Endometrial microvascular endothelial cells (primary cell): ENCODE measurements around the gene MELK. TPM values are rescaled to one million over a fixed set of nuclear protein-coding genes. Genes with fewer than 3 reads are reported as not detected.
"Not testable (repeated sequence)": the region's sequence is repeated elsewhere in the genome, so short reads cannot be mapped to it uniquely, and the experiment has no call there.

ENCODE experiments used
- in situ Hi-C: cut with HindIII; loops from 2 replicates; pipeline ENCODE4 v1.10.0; 2017; ENCODE audit warnings: low sequenced_read_pairs, low pct_unique_long_range_greater_than_20kb; ENCODE audit errors: inconsistent ontology term
- total RNA-seq: library from RNA; depleted of rRNA; stranded (reverse); fragments of >200 nt; gene quantifications from one replicate; pipeline ENCODE4 v1.2.3, GENCODE V29; 2015; ENCODE audit errors: inconsistent ontology term

Gene MELK
- 61.8 TPM for total RNA-seq

DNA sequence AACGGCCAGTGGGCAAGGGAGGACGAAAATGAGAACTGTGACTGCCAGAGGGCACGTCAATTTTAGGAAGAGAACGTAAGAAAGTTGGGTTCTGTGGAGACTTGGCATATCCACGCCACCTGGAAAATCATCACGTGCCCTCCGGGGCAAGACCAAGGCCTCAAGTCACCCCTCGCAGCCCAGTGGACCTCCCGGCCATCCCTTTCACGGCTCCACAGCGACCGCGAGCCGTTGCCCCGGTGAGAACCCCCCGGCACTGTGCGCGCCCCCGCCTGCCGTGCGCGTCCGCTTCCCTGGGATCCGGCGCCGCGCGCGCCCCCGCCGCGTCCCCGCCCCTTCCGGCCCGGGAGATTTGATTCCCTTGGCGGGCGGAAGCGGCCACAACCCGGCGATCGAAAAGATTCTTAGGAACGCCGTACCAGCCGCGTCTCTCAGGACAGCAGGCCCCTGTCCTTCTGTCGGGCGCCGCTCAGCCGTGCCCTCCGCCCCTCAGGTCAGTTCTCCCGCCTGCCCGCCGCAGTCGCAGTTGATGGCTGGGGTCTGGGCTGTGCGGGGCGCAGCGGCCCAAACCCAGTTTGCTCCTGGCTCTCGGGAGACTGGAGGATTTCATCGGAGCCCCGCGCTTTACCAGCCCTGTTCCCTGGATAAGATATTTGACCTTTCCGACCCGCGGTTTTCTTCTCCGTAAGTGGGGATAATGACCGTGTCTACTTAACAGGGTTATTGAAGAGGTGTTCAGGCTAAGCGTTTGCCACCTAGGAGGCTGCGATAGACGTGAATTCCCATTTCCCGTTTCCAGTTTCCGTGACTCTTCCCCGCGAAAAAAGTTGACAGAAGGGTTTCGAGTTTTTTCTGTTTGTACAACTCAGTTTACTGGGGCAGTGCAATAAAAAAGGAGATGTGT, at the start of gene MELK:
Gene MELK, plus strand, starts transcription at position 381 of the 904 bp plus-strand sequence. CDS start 8,787 bp downstream, outside the sequence.
- in situ Hi-C loops, result no loop called here

DNA sequence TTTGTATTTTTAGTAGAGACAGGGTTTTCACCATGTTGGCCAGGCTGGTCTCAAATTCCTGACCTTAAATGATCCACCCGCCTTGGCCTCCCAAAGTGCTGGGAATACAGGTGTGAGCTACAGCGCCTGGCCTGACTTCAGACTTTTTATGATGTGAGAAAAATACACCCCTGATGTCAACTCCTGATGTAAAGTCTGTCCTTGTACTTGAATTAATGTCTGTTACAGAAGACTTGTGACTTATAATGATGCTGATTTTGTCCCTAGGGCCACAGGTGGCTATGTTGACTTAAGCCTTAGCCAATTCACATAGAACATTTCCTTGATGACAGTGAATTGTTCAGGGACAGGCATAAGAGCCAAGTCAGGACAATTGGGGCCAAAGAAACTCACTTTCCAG, 42.5 kb upstream of the MELK start:
- in situ Hi-C loops, result no loop called here

DNA sequence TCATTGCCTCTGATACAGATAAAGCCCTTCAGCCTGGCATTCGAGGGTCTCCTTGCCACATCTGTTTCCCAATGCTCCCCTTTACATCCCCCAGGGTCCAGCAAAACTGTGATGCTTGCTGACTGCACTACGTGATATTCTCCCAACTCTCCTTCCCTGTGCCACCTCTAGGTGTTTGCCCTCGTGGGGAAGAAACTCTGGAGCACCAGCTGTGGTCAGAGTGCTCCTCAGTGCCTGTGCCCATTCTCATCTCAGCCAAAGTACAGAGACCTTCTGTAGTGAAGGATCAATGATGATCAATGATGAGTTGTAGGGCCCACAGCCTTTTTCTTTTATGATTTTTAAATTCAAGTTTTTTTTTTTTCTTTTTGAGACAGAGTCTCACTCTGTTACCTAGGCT, 40.3 kb upstream of the MELK start:
- in situ Hi-C loops, result no loop called here

DNA sequence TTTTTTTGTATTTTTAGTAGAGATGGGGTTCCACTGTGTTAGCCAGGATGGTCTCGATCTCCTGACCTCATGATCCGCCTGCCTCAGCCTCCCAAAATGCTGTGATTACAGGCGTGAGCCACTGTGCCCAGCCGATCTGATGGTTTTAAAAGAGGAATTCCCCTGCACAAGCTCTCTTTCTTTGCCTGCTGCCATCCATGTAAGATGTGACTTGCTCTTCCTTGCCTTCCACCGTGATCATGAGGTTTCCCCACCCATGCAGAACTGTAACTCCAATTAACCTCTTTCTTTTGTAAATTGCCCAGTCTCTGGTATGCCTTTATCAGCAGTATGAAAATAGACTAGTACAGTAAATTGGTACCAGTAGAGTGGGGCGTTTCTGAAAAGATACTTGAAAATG, 39.0 kb upstream of the MELK start:
- in situ Hi-C loops, result not testable (repeated sequence)

DNA sequence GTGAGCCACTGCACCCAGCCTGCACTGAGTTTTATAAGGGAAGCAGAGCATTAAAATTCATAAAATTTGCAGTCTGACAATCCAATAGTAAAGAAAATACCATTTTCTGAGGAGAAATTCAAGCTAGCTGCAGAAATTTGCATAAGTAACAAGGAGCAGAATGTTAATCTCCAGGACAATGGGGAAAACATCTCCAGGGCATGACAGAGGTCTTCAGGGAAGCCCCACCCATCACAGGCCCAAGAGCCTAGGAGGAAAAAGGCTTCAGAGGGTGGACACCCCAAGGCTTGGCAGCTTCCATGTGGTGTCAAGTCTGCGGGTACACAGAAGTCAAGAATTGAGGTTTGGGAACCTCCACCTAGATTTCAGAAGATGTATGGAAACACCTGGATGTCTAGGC, 37.6 kb upstream of the MELK start:
- in situ Hi-C loops, result no loop called here

DNA sequence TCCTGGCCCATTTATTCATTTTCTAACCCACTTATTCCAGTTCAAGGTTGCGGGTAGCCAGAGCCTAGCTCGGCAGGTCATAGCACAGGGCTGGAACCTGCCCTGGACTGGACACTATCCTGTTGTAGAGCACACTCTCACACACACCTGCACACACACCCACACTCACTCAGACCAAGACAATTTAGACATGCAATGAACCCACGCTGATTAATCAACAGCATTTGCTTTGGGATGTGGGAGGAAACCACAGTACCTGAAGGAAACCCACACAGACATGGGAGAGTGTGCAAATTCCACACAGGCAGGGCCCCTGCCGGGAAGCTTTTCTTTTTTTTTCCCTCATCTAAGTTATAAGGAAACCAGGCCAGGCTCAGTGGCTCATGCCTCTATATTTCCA, 34.8 kb upstream of the MELK start:
- in situ Hi-C loops, result no loop called here

DNA sequence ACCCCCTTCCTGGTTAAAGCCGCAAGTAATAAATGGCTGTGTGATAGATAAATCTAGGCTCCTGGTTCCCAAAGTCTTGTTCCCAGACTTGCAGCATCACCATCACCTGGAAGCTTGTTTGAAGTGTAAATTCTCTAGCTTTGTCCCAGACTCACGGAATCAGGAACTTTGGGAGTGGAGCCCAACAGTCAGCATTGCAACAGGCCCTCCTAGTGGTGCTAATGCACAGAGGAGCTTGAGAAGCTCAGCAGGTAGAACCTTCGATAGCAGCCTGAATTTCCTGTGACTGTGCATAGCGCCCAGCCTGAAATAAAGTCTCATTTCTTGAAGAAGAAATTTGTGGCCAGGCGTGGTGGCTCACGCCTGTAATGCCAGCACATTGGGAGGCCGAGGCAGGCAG, 30.3 kb upstream of the MELK start:
- in situ Hi-C loops, result no loop called here

DNA sequence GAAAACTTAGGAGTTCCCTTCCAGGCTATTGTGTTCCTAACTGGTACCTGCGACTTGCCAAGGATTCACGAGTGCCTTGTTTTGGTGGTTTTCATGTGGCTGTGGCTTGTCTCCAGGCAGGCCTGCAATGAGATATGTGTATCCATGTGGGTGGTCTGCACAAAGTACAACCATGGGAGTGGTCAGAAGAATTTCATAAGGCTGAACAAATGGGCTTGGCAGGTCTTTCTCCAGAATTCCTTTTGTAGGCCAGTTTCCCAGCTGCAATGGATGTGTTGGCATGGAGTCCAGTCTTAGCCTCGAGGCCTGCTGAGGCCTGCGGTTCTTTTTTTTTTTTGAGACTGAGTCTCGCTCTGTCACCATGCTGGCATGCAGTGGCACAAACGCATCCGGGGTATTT, 28.8 kb upstream of the MELK start:
- in situ Hi-C loops, result no loop called here

DNA sequence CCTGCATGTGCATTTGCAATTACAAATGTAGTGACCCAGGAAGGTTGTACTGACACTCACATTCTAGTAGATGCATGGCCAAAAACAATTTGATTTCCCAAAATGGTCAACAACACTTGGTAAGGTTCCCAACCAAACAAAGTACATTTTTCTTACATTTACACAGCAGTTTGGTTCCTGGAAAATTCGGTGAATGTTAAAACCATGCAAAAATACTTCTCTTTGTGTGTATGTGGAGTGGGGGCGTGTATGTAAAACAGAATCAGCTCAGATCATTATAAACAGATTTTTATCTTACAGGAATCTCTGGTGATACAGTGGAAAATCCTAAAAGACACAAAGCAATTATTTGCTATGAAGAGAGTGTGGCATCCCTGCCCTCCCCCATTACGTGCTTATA, 25.1 kb upstream of the MELK start:
- in situ Hi-C loops, result no loop called here

DNA sequence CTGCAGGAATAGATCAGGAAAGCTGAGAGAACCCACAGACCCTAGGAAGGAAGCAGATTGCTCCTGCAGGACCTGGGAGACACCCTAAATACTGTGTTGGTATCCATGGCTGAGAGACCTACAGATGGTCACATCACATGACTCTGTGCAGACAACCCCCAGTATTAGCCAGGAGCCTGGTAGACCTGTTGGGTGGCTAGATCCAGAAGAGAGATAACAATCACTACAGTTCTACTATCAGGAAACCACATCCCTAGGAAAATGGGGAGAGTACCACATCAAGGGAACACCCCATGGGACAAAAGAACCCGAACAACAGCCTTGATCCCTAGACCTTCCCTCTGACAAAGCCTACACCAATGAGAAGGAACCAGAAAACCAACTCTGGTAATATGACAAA, 24.2 kb upstream of the MELK start:
- in situ Hi-C loops, result no loop called here

DNA sequence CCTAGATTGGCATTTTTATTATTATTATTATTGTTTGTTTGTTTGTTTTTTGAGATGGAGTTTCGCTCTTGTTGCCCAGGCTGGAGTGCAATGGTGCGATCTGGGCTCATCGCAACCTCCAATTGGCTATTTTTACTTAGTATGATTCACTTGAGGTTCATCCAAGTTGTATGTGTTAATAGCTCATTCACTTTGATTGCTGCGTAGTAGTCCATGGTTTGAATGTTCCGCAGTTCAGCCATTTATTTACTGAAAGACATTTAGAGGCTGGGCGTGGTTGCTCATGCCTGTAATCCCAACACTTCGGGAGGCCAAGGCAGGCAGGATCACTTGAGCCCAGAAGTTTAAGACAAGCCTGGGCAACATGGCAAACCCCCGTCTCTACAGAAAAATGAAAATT, 22.6 kb upstream of the MELK start:
- in situ Hi-C loops, result no loop called here

DNA sequence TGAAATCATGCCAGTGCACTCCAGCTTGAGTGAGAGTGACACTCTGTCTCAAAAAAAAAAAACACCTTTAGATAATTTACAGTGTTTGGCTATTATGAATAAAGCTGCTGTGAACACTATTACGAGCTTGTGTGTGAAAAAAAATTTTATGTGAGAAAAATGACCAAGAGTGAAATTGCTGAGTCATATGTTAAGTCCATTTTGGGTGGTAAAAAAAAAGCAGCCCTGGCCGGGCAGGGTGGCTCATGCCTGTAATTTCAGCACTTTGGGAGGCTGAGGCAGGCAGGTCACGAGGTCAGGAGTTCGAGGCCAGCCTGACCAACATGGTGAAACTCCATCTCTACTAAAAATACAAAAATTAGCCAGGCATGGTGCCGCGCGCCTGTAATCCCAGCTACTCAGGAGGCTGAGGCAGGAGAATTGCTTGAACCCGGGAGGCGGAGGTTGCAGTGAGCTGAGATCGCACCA, 22.0 kb upstream of the MELK start:
- in situ Hi-C loops, result not testable (repeated sequence)

DNA sequence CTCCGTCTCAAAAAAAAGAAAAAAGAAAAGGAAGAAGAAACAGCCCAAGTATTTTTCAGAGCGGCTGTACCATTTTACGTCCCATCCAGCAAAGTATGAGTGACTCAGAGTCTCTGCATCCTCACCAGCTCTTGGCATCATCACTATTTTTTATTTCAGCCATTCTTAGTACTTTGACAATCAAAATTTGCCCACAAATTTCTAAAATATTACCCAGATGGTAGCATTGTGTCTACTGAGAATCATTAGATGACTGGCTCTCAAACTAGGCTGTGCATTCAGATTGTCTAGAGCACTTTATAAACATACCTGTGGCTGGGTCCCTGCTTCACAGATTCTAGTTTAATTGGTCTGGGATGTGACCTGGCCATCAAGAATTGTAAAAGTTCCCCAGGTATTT, 21.6 kb upstream of the MELK start:
- in situ Hi-C loops, result no loop called here

DNA sequence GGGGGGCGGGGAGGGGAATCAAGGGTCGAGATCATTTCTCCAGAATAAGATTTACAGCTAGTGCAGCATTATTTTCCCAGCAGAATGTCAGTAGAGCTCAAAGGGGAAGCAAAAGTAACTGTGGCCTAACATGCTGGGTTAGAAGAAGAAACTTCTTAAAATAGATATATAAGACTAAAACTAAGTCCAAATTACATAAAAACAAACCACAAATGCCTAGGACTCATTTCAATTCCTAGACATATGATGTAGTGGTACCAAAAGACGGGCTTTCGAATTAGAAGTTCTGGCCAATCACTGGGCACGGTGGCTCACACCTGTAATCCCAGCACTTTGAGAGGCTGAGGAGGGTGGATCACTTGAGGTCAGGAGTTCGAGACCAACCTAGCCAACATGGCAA, 20.8 kb upstream of the MELK start:
- in situ Hi-C loops, result no loop called here

DNA sequence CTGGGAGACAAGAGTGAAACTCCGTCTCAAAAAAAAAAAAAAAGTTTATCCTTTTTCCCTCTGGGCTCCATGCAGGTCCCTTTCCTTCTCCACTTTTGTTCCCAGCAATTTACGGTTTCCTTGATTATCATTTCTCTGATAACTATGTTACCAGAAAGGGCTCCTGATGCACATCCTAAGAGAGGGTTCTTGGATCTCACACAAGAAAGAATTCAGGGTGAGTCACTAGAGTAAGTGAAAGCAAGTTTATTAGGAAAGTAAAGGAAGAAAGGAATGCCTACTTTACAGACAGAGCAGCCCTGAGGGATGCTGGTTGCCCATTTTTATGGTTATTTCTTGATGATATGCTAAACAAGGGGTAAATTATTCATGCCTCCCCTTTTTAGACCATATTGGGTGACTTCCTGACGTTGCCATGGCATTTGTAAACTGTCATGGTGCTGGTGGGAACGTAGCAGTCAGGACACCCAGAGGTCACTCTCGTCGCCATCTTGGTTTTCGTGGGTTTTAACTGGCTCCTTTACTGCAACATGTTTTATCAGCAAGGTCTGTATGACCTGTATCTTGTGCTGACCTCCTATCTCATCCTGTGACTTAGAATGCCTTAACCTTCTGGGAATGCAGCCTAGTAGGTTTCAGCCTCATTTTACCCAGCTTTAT, 13.5 kb upstream of the MELK start:
- in situ Hi-C loops, result no loop called here

DNA sequence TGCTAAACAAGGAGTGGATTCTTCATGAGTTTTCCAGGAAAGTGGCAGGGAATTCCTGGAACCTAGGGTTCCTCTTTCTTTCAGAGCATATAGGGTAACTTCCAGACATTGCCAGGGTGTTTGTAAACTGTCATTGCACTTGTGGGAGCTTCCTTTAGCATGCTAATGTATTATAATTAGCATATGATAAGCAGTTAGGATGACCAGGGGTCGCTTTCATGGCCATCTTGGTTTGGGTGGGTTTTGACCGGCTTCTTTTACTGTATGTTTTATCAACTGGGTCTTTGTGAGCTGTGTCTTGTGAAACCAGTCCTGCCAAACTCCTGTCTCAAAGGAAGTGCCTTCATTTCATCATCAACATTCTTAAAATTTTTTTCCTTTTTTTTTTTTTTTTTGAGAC, 11.9 kb upstream of the MELK start:
- in situ Hi-C loops, result no loop called here

DNA sequence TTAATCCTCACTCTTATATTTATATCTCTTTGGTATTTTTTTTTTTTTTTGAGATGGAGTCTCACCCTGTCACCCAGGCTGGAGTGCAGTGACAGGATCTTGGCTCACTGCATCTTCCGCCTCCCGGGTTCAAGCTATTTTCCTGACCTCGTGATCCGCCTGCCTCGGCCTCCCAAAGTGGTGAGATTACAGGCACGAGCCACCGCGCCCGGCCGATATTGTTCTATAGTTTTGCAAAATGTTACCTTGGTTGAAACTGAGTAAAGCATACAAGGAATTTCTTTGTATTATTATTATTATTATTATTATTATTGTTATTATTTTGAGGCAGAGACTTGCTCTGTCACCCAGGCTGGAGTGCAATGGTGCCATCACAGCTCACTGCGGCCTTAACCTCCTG, 9.9 kb upstream of the MELK start:
- in situ Hi-C loops, result not testable (repeated sequence)

DNA sequence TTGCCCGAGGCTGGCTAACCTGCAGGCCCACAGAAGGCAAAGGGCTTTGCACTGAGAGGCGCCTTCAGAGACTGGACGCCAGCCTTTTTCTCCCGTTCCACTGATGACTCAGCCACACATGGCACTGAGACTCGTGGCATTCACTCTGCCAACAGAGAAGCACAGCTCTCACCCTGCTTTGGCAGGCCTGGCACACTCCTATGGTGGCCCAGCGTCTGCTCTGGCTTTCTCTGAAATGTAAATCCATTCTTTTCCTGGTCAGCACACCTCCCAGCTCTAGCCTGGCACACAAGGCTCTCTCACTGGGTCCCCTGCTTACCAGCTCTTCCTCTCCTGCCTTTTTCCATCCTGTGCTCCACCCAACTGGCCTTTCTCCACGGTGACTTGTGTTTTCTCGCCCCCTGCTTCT, 5.9 kb upstream of the MELK start:
- in situ Hi-C loops, result no loop called here

DNA sequence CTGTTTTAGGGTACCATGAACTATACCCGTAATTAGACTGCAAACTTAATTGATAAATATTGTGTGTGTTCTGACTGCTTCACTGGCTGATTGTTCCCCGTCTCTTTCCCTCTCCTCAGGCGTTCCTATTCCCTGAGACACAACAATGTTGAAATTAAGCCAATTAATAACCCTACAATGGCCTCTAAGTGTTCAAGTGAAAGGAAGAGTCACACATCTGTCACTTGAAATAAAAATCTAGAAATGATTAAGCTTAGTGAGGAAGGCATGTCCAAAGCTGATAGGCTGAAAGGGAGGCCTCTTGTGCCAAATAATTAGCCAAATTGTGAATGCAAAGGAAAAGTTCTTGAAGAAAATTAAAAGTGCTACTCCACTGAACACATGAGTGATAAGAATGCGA, 4.0 kb upstream of the MELK start:
- in situ Hi-C loops, result not testable (repeated sequence)

DNA sequence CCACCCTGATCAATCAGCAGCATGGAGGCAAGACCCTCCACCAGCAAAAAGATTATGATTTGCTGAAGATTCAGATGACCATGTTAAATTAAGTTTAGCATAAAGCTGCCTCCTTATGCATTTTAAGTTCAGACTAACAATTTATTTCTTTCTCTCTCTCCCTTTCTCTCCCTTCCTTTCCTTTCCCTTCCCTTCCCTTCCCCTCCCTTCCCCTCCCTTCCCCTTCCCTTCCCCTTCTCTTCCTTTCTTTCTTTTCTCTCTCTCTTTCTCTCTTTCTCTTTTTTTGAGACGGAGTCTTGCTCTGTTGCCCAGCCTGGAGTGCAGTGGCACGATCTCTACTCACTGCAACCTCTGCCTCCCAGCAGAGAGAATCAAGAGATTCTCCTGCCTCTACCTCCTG, 1.4 kb upstream of the MELK start:
- in situ Hi-C loops, result no loop called here
